Fibroblast of villous mesenchyme (primary cell): ENCODE results near the gene SYNPO2L. TPM values are rescaled to one million over a fixed set of nuclear protein-coding genes. Genes with fewer than 3 reads are reported as not detected.

Experiments used
- DNase-seq: peaks from one replicate; pipeline ENCODE4 v3.0.0-alpha.2; 2010; ENCODE audit warnings: low read depth
- H3K4me3 ChIP-seq: 2 replicates; pipeline ENCODE4 v1.5.1; 2011; ENCODE audit warnings: low read depth, mild to moderate bottlenecking, low read length
- total RNA-seq: library from RNA; depleted of rRNA; stranded (reverse); fragments of >200 nt; gene quantifications from 2 replicates; pipeline ENCODE4 v1.2.3, GENCODE V29; 2012
- TF ChIP-seq, protein P1 (sequence below): IDR thresholded peaks from 2 replicates; pipeline ENCODE4 v1.5.1; 2012; ENCODE audit warnings: low read depth, mild to moderate bottlenecking, low read length; ENCODE audit not compliant: insufficient read depth

SYNPO2L gene
- total RNA-seq, 1 donor = 0.43 TPM

DNA sequence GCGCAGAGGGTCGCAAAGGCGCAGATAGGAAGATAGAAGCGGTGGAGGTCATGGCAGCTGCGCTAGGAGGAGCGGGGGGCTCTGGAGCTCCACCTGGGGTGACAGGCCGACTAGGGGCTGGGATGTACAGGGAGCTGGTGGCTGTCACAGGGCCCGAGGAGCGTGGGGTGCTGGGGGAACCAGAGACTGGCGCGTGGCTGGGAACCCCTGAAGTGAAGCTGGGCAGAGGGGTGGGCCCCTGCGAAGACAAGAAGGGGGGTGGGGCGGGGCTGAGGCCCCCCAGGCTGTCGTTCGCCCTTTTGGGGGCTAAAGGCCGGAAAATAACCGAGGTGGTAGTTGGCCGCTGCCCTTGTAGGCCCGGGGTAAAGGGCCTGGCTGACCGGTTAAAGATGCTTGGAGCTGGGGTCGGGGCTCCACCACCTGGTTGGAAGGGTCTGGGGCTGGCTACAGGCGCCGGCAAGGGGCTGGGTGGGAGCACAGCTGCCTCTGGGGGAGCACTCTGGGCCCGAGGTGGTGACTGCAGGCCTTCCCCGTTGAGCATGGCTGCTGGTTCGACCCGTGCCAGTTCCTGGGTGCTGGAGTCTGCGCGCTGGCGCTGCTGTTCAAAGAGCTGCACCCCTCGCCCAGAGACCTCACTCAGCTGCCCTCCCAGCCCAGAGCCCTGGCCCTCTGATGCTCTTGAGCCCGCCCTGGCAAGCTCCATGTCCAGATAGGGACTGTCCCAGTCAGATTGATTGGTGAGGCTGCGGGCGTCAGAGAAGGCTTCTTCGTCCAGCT is 7.8 kb downstream of the SYNPO2L start:
- peak overlapping the region; percentile 61 for H3K4me3 ChIP-seq
- TF ChIP-seq, protein P1, sequence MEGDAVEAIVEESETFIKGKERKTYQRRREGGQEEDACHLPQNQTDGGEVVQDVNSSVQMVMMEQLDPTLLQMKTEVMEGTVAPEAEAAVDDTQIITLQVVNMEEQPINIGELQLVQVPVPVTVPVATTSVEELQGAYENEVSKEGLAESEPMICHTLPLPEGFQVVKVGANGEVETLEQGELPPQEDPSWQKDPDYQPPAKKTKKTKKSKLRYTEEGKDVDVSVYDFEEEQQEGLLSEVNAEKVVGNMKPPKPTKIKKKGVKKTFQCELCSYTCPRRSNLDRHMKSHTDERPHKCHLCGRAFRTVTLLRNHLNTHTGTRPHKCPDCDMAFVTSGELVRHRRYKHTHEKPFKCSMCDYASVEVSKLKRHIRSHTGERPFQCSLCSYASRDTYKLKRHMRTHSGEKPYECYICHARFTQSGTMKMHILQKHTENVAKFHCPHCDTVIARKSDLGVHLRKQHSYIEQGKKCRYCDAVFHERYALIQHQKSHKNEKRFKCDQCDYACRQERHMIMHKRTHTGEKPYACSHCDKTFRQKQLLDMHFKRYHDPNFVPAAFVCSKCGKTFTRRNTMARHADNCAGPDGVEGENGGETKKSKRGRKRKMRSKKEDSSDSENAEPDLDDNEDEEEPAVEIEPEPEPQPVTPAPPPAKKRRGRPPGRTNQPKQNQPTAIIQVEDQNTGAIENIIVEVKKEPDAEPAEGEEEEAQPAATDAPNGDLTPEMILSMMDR = no peak
- peak; percentile 7 for DNase-seq

DNA sequence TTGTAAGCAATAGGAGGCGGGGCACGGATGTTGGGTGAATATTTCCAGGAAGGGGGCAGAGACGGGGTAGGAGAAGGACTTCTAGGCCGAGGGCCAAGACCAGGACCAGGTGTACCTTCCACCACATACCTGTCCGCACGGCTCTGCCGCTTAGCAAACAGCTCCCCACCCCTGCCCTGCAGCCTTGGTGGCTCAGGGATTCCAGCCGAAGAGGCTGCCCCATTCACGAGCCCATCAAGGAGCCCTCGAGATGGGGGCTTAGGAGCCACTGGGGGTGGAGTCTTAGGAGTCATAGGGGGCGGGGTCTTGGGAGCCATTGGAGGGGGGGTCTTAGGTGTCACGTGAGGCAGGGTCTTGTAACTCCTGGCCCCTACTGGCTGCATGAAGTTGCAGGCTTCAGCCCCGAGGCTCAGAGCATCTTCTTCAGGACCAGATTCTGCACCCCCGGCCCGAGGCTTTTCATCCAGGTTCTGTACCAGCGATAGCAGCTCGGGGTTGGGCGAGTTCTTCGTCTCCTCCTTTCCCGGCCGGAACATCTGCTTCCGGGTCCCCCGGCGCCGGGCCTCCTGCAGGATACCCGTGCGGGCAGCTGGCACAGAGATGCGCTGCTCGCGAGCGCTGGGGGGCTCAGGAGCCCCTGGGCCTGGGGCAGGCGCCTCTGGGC is 8.5 kb downstream of the SYNPO2L start:
- peak overlapping the region; percentile 61 for H3K4me3 ChIP-seq
- TF ChIP-seq, protein P1 = no peak
- peak; percentile 28 for DNase-seq

DNA sequence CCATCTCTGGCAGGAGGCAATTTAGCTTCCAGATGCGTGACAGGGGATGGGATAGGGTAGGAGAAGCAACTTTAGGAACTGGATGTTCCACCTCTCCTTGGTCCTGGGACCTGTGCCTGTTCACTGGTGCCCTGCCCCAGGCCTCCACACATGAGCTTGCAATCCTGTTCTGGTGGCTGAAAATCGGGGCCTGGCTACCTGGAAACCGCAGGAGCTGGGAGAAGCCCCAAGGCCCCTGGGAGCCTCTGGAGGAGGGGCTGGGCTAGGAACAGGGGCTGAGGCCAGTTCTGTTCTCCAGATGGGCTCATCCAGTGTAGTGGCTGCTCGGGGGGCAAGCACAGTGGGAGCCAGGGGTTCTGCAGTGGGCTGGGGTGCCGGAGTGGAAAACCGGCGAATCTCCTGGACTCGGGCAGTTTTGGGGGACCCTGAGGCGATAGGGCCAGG is 9.2 kb downstream of the SYNPO2L start:
- H3K4me3 ChIP-seq = no peak overlapping the region
- no peak for DNase-seq
- TF ChIP-seq, protein P1 = no peak

DNA sequence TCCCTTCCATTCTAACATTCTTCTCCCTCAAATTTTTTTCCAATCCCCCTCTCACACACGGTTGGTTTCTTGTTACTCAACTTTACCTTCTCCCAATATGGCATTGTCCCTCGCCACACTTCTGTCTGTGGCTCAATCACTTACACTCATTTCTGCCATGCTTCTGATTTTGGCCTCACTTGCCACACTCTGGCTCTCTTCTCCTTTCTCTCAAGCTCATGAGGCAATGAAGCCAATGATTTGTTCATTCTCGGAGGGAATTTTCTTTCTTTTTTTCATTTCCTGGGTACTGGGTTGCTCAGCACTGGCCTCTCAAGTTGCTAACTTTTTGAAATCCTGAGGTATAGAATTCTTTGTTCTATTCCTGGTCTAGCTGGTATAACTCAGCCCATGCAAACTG is 10.6 kb downstream of the SYNPO2L start:
- H3K4me3 ChIP-seq = no peak overlapping the region
- no peak for DNase-seq
- TF ChIP-seq, protein P1 = no peak

DNA sequence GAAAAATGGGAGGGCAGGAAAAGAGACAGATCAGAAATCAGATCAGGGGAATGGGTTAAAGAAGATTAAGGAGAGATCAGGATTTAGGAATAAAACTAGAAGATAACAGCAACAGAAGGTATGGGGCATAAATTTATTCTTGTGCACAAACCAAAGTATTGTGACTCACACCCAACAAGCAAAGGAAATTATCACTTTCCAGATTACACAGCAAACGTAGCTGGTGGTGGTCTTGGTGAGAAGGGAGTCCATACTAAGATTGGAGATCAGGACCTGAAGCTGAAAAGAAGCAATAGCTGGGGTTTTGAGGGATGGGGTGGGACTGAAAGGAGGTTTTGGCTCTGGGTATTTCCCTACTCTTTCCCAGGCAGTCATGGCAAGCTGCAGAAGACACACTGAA is 11.1 kb downstream of the SYNPO2L start:
- DNase-seq = no peak
- TF ChIP-seq, protein P1 = no peak
- H3K4me3 ChIP-seq = no peak overlapping the region

DNA sequence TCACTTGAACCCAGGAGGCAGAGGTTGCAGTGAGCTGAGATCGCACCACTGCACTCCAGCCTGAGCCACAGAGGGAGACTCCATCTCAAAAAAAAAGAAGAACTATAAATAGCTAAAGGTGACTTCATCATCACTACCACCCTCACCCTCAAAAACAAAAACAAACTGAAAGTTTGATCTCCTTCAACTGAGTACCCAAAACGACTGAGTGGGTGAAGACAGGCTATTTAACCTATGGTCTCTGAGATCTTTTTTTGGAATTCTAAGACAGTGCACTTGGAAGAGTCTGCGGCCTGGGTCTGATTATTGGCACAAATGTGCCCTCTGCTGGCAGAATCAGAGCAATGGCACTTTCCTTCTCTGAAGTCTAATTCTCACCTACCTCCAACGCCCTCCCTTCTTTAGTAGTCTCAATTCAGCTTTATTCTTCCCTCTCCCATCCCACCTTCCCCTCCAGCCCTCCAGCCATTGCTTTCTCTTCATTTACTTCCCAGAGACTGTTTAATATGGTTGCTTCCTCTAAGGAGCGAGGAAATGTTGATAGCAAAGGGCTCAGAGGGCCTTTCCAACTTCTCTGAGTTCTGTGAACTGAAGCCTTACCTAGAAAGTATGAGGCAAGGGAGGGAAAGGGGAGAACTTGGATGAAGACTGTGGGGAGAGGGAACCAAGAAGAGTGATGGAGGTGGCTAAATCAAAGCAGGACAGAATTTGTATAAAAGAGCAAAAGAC is 11.7 kb downstream of the SYNPO2L start:
- H3K4me3 ChIP-seq = no peak overlapping the region
- peak; percentile 76 for DNase-seq
- TF ChIP-seq, protein P1 = peak; percentile 81
